NCI-H526 (cell line): ENCODE data around the gene TLK2.
"Not testable (repeated sequence)": the region's sequence is repeated elsewhere in the genome, so short reads cannot be mapped to it uniquely, and the experiment has no call there.

Experiments used
- DNase-seq, 2 experiments: peaks; one replicate each; lab custom pipeline; 2025; lab: John Stamatoyannopoulos, UW

The TLK2 gene

GRCh38 chr17:62482553-62482952, 3.9 kb downstream of the TLK2 start:
- DNase-seq = not testable (repeated sequence)

GRCh38 chr17:62490990-62491389, 12.4 kb downstream of the TLK2 start:
- not testable (repeated sequence) for DNase-seq

GRCh38 chr17:62493049-62493655, 14.5 kb downstream of the TLK2 start:
- DNase-seq = not testable (repeated sequence)

- DNase-seq = not testable (repeated sequence)
Observed at GRCh38 chr17:62494073-62494472, 15.4 kb downstream of the TLK2 start.

GRCh38 chr17:62496344-62496743, 17.7 kb downstream of the TLK2 start:
- not testable (repeated sequence) for DNase-seq

GRCh38 chr17:62498796-62499195, 20.2 kb downstream of the TLK2 start:
- not testable (repeated sequence) for DNase-seq

- DNase-seq = not testable (repeated sequence)
Observed at GRCh38 chr17:62500463-62500862, 21.8 kb downstream of the TLK2 start.

GRCh38 chr17:62504857-62505256, 26.2 kb downstream of the TLK2 start:
- not testable (repeated sequence) for DNase-seq

GRCh38 chr17:62507191-62507836, 28.7 kb downstream of the TLK2 start:
- not testable (repeated sequence) for DNase-seq

- not testable (repeated sequence) for DNase-seq
Observed at GRCh38 chr17:62510247-62510819, 31.7 kb downstream of the TLK2 start.

- DNase-seq = not testable (repeated sequence)
Observed at GRCh38 chr17:62511014-62511413, 32.4 kb downstream of the TLK2 start.

GRCh38 chr17:62516376-62516775, 37.8 kb downstream of the TLK2 start:
- not testable (repeated sequence) for DNase-seq

GRCh38 chr17:62521295-62521694, 42.7 kb downstream of the TLK2 start:
- DNase-seq = not testable (repeated sequence)

GRCh38 chr17:62524077-62524476, 45.5 kb downstream of the TLK2 start:
- DNase-seq = not testable (repeated sequence)

- DNase-seq = not testable (repeated sequence)
Observed at GRCh38 chr17:62525317-62525716, 46.7 kb downstream of the TLK2 start.

GRCh38 chr17:62530936-62531335, 52.3 kb downstream of the TLK2 start:
- DNase-seq = not testable (repeated sequence)

GRCh38 chr17:62536557-62536956, 57.9 kb downstream of the TLK2 start:
- not testable (repeated sequence) for DNase-seq

GRCh38 chr17:62541073-62541472, 62.4 kb downstream of the TLK2 start:
- not testable (repeated sequence) for DNase-seq

GRCh38 chr17:62543278-62543775, 64.7 kb downstream of the TLK2 start:
- DNase-seq = not testable (repeated sequence)

GRCh38 chr17:62546066-62546465, 67.4 kb downstream of the TLK2 start:
- not testable (repeated sequence) for DNase-seq

- peak; percentile 59 for DNase-seq
Observed at GRCh38 chr17:62552851-62553659, 74.4 kb downstream of the TLK2 start.

GRCh38 chr17:62557532-62557931, 78.9 kb downstream of the TLK2 start:
- DNase-seq = not testable (repeated sequence)
